ENCODE measurements around the gene PEX14. TPM values are rescaled to one million over a fixed set of nuclear protein-coding genes. Genes with fewer than 3 reads are reported as not detected.

Gene PEX14
- total and polyA plus RNA-seq, 10 of the 15 experiments (the other 5 are each of a cell fraction or from before 2014, with no cell fraction given) = 1.4 to 23.2 (median 12.0) TPM

DNA sequence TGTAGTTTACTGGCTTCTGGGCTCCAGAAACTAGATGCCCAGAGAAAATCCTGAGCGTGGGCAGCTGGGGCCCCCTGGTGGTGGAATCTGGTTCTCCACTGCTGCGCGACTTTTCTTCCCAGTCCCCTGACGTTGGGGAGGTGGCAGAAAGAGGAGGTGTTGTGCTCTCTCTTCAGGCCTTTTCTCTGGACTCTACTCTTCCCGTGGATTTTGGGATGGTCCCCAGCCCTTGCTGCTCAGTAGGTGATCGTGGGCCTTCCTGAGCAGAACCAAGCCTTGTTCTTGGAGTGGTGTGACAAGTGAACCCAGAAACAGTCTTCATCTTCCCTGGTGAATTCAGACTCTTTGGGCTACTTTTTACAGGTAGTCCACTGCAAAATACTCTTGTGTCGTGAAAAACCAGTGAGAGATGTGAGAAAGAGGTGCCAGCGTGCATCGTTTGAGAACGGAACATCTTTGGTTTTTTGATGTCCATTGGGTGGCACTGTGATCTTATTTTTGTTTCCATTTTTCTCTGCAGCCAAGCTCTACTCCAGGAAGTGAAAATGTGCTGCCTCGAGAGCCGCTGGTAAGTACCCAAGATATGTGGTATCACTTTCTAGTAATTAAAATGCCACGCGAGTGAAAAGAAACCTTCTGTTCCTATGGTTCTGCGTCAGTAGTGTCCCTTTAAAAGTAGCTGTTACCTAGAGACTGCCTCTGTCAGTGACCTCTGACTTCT lies 20.2 kb downstream of the PEX14 start (continued):
- TF ChIP-seq, protein P1, sequence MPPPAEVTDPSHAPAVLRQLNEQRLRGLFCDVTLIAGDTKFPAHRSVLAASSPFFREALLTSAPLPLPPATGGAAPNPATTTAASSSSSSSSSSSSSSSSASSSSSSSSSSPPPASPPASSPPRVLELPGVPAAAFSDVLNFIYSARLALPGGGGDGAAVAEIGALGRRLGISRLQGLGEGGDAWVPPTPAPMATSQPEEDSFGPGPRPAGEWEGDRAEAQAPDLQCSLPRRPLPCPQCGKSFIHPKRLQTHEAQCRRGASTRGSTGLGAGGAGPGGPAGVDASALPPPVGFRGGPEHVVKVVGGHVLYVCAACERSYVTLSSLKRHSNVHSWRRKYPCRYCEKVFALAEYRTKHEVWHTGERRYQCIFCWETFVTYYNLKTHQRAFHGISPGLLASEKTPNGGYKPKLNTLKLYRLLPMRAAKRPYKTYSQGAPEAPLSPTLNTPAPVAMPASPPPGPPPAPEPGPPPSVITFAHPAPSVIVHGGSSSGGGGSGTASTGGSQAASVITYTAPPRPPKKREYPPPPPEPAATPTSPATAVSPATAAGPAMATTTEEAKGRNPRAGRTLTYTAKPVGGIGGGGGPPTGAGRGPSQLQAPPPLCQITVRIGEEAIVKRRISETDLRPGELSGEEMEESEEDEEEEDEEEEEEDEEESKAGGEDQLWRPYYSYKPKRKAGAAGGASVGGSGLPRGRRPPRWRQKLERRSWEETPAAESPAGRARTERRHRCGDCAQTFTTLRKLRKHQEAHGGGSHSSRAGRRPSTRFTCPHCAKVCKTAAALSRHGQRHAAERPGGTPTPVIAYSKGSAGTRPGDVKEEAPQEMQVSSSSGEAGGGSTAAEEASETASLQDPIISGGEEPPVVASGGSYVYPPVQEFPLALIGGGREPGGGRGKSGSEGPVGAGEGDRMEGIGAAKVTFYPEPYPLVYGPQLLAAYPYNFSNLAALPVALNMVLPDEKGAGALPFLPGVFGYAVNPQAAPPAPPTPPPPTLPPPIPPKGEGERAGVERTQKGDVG (CRISPR knock-in tag; IDR thresholded peaks at IDR 0.05) = no peak
- TF ChIP-seq IKZF1 (conservative IDR thresholded peaks at IDR 0.05) (no peak; the same call in 1 of the 2 replicates), BMI1 (IDR thresholded peaks at IDR 0.05; ENCODE audit: borderline replicate concordance) (peak; percentile 72), RAD21 (IDR thresholded peaks at IDR 0.05; ENCODE audit: insufficient read depth, low read depth, low read length) (peak; percentile 82), ZNF622 (IDR thresholded peaks at IDR 0.05) (no peak), BACH1 (IDR thresholded peaks at IDR 0.05; ENCODE audit: borderline replicate concordance) (no peak; the same call in 1 of the 2 replicates), PAX5 (IDR thresholded peaks at IDR 0.05; ENCODE audit: borderline replicate concordance, low read depth, low read length) (no peak), NR2C1 (IDR thresholded peaks at IDR 0.05) (peak; percentile 87), SUZ12 (IDR thresholded peaks at IDR 0.05; ENCODE audit: unreplicated experiment) (no peak), ZNF274 (IDR thresholded peaks at IDR 0.05; ENCODE audit: insufficient read depth, insufficient read length) (no peak), PAX8 (IDR thresholded peaks at IDR 0.05) (no peak), CREM (IDR thresholded peaks at IDR 0.05; ENCODE audit: low read depth) (no peak), JUNB (IDR thresholded peaks at IDR 0.05) (no peak)
- TF ChIP-seq, protein P2, sequence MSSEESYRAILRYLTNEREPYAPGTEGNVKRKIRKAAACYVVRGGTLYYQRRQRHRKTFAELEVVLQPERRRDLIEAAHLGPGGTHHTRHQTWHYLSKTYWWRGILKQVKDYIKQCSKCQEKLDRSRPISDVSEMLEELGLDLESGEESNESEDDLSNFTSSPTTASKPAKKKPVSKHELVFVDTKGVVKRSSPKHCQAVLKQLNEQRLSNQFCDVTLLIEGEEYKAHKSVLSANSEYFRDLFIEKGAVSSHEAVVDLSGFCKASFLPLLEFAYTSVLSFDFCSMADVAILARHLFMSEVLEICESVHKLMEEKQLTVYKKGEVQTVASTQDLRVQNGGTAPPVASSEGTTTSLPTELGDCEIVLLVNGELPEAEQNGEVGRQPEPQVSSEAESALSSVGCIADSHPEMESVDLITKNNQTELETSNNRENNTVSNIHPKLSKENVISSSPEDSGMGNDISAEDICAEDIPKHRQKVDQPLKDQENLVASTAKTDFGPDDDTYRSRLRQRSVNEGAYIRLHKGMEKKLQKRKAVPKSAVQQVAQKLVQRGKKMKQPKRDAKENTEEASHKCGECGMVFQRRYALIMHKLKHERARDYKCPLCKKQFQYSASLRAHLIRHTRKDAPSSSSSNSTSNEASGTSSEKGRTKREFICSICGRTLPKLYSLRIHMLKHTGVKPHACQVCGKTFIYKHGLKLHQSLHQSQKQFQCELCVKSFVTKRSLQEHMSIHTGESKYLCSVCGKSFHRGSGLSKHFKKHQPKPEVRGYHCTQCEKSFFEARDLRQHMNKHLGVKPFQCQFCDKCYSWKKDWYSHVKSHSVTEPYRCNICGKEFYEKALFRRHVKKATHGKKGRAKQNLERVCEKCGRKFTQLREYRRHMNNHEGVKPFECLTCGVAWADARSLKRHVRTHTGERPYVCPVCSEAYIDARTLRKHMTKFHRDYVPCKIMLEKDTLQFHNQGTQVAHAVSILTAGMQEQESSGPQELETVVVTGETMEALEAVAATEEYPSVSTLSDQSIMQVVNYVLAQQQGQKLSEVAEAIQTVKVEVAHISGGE (CRISPR knock-in tag; IDR thresholded peaks at IDR 0.05) = peak; percentile 16; the same call in 1 of the 2 replicates
- TF ChIP-seq, protein P3, sequence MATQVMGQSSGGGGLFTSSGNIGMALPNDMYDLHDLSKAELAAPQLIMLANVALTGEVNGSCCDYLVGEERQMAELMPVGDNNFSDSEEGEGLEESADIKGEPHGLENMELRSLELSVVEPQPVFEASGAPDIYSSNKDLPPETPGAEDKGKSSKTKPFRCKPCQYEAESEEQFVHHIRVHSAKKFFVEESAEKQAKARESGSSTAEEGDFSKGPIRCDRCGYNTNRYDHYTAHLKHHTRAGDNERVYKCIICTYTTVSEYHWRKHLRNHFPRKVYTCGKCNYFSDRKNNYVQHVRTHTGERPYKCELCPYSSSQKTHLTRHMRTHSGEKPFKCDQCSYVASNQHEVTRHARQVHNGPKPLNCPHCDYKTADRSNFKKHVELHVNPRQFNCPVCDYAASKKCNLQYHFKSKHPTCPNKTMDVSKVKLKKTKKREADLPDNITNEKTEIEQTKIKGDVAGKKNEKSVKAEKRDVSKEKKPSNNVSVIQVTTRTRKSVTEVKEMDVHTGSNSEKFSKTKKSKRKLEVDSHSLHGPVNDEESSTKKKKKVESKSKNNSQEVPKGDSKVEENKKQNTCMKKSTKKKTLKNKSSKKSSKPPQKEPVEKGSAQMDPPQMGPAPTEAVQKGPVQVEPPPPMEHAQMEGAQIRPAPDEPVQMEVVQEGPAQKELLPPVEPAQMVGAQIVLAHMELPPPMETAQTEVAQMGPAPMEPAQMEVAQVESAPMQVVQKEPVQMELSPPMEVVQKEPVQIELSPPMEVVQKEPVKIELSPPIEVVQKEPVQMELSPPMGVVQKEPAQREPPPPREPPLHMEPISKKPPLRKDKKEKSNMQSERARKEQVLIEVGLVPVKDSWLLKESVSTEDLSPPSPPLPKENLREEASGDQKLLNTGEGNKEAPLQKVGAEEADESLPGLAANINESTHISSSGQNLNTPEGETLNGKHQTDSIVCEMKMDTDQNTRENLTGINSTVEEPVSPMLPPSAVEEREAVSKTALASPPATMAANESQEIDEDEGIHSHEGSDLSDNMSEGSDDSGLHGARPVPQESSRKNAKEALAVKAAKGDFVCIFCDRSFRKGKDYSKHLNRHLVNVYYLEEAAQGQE (IDR thresholded peaks at IDR 0.05; ENCODE audit: low read depth, low read length) = no peak
- TF ChIP-seq, protein P4, sequence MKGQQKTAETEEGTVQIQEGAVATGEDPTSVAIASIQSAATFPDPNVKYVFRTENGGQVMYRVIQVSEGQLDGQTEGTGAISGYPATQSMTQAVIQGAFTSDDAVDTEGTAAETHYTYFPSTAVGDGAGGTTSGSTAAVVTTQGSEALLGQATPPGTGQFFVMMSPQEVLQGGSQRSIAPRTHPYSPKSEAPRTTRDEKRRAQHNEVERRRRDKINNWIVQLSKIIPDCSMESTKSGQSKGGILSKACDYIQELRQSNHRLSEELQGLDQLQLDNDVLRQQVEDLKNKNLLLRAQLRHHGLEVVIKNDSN (IDR thresholded peaks at IDR 0.05; ENCODE audit: borderline replicate concordance, extremely low read length, insufficient read depth, low read depth, low read length) = no peak
- TF ChIP-seq, protein P5, sequence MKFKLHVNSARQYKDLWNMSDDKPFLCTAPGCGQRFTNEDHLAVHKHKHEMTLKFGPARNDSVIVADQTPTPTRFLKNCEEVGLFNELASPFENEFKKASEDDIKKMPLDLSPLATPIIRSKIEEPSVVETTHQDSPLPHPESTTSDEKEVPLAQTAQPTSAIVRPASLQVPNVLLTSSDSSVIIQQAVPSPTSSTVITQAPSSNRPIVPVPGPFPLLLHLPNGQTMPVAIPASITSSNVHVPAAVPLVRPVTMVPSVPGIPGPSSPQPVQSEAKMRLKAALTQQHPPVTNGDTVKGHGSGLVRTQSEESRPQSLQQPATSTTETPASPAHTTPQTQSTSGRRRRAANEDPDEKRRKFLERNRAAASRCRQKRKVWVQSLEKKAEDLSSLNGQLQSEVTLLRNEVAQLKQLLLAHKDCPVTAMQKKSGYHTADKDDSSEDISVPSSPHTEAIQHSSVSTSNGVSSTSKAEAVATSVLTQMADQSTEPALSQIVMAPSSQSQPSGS (IDR thresholded peaks at IDR 0.05; ENCODE audit: low read length) = no peak
